Uterus (tissue), 4 donors: ENCODE data around the gene KIFAP3. TPM values are rescaled to one million over a fixed set of nuclear protein-coding genes. Genes with fewer than 3 reads are reported as not detected.

Experiments used
- DNase-seq, 2 donors: peaks; one replicate each; pipeline ENCODE4 v3.0.0-alpha.2; 2019 to 2020
- H3K27ac ChIP-seq, 2 donors: fragments of 200-600 bp; sonication (generic); 1 replicate in 1 of 2; 2 replicates in 1 of 2; pipeline ENCODE4 v1.5.1; 2016 to 2018
- H3K27me3 ChIP-seq, 2 donors: fragments of 200-600 bp; sonication (generic); one replicate each; pipeline ENCODE4 v1.5.1; 2018 to 2019; ENCODE audit warnings: control low read depth in 1 of 2
- H3K36me3 ChIP-seq, 2 donors: fragments of 200-600 bp; sonication (generic); one replicate each; pipeline ENCODE4 v1.5.1; 2019; ENCODE audit warnings: control low read depth in 1 of 2
- H3K4me1 ChIP-seq, 2 donors: fragments of 200-600 bp; sonication (generic); one replicate each; pipeline ENCODE4 v1.5.1; 2018 to 2019; ENCODE audit warnings: control low read depth in 1 of 2
- H3K4me3 ChIP-seq, 2 donors: fragments of 200-600 bp; sonication (generic); 1 replicate in 1 of 2; 2 replicates in 1 of 2; pipeline ENCODE4 v1.5.1; 2018 to 2019; ENCODE audit warnings: mild to moderate bottlenecking in 1 of 2
- H3K9me3 ChIP-seq, 2 donors: fragments of 200-600 bp; sonication (generic); one replicate each; pipeline ENCODE4 v1.5.1; 2019; ENCODE audit warnings: control low read depth in 1 of 2
- POLR2A ChIP-seq, 2 donors: fragments of 450-650 bp; IDR thresholded peaks; one replicate each; pipeline ENCODE4 v1.6.1; 2016; ENCODE audit warnings: antibody characterized with exemption in 2 of 2, mild to moderate bottlenecking in 1 of 2, moderate library complexity in 1 of 2
- intact Hi-C: fragments of 100-400 bp; cut with DNase I; formaldehyde crosslinking; loops from one replicate; pipeline ENCODE4 v1.15.1; 2023; ENCODE audit warnings: low total_unique reads
- total RNA-seq, 4 donors: library from RNA; depleted of rRNA in 3 of 4; stranded (reverse); fragments of >200 nt in 3 of 4; gene quantifications; one replicate each; pipeline versions ENCODE4 v1.1.0 to v1.2.4, GENCODE V29; 2014 to 2023
- TF ChIP-seq, protein P1 (sequence below), 4 experiments: fragments of 200-600 bp in 2 of 4; fragments of 450-650 bp in 2 of 4; sonication (generic) in 2 of 4; IDR thresholded peaks; one replicate each; pipeline ENCODE4 v1.5.1; 2016 to 2019; ENCODE audit warnings: antibody characterized with exemption in 4 of 4, mild to moderate bottlenecking in 2 of 4, moderate library complexity in 1 of 4
- donor health status: DM: yes; HTN: yes; CAD: no.

KIFAP3 gene
- total RNA-seq, 4 donors from 2014 or later = 6.1 to 79.0 (median 58.7) TPM

DNA sequence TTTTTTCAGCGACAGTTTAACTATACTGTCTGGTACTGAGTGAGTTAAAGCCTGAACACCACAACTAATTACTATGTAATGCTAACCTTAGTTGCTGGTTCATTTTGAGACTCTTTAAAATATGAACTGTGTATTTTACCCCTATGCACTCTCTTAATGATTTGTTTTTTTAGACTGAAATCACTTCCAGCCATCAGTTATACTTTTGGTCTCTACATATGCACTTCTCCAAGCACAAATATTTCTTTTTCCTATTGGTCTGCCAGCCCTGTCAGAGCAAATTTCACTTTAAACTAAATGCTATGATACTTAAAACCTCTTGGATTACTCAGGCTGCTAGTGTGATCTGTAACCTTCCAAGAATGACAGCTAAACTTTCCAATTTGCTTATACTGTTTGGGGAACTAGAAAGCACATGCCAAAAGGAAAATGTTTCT lies 142.7 kb downstream of the KIFAP3 start:
- intact Hi-C loops = loop anchor here (5.0 kb wide), 1 partner anchor 950 kb away; no protein-coding TSS in a partner anchor
- Histone ChIP-seq H3K9me3 (no peaks in the 10 kb centered on the region), H3K27ac (no peak overlapping the region), H3K4me1 (no peaks in the 10 kb centered on the region), H3K27me3 (no peaks in the 10 kb centered on the region), H3K36me3 (no peaks in the 10 kb centered on the region), H3K4me3 (no peak overlapping the region)
- no peak for DNase-seq
- no peak for TF ChIP-seq POLR2A (IDR thresholded peaks at IDR 0.05)
- TF ChIP-seq, protein P1, sequence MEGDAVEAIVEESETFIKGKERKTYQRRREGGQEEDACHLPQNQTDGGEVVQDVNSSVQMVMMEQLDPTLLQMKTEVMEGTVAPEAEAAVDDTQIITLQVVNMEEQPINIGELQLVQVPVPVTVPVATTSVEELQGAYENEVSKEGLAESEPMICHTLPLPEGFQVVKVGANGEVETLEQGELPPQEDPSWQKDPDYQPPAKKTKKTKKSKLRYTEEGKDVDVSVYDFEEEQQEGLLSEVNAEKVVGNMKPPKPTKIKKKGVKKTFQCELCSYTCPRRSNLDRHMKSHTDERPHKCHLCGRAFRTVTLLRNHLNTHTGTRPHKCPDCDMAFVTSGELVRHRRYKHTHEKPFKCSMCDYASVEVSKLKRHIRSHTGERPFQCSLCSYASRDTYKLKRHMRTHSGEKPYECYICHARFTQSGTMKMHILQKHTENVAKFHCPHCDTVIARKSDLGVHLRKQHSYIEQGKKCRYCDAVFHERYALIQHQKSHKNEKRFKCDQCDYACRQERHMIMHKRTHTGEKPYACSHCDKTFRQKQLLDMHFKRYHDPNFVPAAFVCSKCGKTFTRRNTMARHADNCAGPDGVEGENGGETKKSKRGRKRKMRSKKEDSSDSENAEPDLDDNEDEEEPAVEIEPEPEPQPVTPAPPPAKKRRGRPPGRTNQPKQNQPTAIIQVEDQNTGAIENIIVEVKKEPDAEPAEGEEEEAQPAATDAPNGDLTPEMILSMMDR (IDR thresholded peaks at IDR 0.05) = no peak

DNA sequence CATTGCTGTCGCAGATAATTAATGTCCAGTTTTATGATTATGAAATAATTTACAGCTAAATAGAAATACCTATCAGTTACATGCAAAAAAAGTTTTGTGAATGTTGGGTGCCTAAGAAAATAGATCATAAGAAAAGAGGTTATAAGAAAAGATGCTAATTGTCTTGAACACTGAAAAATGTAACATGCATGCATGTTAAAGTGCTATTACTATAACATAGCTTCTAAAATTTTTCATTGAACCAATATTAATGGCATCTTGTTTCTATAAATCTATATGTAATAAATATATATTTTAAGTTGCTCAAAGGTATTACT lies 145.3 kb downstream of the KIFAP3 start:
- intact Hi-C loops = no loop called here
- Histone ChIP-seq H3K27ac (no peak overlapping the region), H3K27me3 (no peaks in the 10 kb centered on the region), H3K36me3 (no peaks in the 10 kb centered on the region), H3K9me3 (no peaks in the 10 kb centered on the region), H3K4me1 (no peaks in the 10 kb centered on the region), H3K4me3 (no peak overlapping the region)
- DNase-seq = no peak
- TF ChIP-seq, protein P1 (IDR thresholded peaks at IDR 0.05) = peak in 1 of 4 experiments; percentile 3
- TF ChIP-seq POLR2A (IDR thresholded peaks at IDR 0.05) = no peak

DNA sequence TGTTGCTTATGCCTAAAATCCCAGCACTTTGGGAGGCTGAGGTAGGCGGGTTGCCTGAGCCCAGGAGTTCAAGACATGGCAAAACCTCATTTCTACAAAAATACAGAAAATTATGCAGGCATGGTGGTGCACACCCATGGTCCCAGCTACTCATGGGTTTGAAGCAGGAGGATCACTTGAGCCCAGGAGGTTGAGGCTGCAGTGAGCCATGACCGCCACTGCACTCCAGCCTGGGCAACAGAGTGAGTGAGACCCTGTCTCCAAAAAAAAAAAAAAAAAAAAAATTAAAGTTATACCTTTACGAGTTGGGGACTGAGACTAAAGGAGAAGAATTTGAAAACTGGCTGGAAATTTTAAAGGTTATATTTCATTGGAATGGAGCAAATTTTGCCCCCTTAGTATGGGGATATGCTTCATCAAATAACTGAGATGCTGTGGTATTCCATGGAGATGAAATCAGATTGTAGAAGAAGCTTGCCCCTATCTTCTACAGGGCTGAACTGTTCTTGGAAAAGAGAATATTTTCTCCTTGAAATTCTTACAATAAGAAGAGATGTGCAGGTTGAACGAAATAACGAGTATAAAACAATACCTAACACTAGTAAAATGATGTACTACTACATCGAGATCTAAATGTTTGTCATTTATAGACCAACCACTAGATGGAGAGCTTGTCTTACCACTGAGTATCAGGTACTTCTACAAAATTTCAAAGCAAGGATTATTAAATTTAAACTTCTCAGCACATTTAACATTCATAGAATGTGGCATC lies 145.9 kb downstream of the KIFAP3 start:
- H3K4me1 ChIP-seq = no peaks in the 10 kb centered on the region
- H3K36me3 ChIP-seq = no peaks in the 10 kb centered on the region
- DNase-seq = no peak
- no peaks in the 10 kb centered on the region for H3K27me3 ChIP-seq
- intact Hi-C loops = no loop called here
- no peak overlapping the region for H3K27ac ChIP-seq
- no peak overlapping the region for H3K4me3 ChIP-seq
- TF ChIP-seq, protein P1 (IDR thresholded peaks at IDR 0.05) = peak; percentile 63 to 71 (median 66)
- no peak for TF ChIP-seq POLR2A (IDR thresholded peaks at IDR 0.05)
- H3K9me3 ChIP-seq = no peaks in the 10 kb centered on the region

DNA sequence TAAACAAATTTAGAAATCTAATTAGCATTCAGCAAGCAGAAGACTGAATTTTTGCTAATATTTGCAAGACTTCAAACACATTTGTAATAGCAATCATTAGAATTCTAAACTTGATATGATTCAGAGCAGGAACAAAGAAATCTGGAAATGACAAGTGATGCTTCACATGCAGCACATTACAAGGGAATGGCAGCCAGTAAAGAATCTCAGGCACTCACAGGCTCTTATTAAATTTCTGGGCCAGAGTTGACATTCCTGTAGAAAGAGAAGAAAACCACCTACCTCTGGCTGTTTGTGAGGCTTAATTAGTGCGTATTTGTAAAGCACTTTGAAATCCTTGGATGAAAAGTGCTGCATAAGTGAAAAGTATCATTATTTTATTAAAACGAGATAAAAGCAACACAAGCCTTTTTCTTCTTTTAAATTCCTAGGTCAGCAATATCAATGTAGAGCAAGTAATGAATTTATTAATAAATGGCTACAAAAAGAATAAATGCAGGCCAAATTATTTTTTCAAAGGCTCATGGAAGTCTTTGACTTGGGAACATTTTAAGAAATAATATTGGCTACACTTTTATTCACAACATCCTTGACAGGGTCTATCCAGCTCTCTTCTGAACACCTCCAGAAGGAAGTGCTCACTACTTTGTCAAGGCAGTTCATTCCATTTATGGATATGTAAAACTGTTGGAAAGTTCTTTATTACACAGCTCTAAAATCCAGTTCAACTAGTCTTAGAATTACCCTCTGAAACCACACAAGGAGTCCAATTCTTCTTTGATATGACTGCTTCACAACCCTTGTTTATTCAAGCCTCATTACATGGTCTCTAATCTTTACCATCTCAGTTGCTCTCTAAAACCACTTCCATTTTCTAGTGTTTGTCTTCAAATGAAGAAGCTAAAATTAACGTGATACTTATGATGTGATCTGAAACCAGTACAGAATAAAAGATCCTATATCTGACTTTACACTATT lies 148.7 kb downstream of the KIFAP3 start:
- intact Hi-C loops = no loop called here
- no peak for DNase-seq
- no peak overlapping the region for H3K27ac ChIP-seq

More for the DNA sequence above, 148.7 kb downstream of the KIFAP3 start:
- Histone ChIP-seq H3K27me3 (no peaks in the 10 kb centered on the region), H3K9me3 (no peaks in the 10 kb centered on the region), H3K4me1 (no peaks in the 10 kb centered on the region), H3K36me3 (no peaks in the 10 kb centered on the region), H3K4me3 (no peak overlapping the region)
- TF ChIP-seq POLR2A (IDR thresholded peaks at IDR 0.05) = no peak
- TF ChIP-seq, protein P1 (IDR thresholded peaks at IDR 0.05) = no peak
